SIG-M5 treated with dmso at 0.1 percent for 504 hours (cell line): ENCODE results near the gene KLC4.
A peak's percentile ranks its signal among the peaks of the same experiment; 100 is the strongest.

ENCODE experiments used
- DNase-seq: peaks from one replicate; lab custom pipeline; 2025; ENCODE audit not compliant: unreplicated experiment; lab: John Stamatoyannopoulos, UW

The KLC4 gene

DNA sequence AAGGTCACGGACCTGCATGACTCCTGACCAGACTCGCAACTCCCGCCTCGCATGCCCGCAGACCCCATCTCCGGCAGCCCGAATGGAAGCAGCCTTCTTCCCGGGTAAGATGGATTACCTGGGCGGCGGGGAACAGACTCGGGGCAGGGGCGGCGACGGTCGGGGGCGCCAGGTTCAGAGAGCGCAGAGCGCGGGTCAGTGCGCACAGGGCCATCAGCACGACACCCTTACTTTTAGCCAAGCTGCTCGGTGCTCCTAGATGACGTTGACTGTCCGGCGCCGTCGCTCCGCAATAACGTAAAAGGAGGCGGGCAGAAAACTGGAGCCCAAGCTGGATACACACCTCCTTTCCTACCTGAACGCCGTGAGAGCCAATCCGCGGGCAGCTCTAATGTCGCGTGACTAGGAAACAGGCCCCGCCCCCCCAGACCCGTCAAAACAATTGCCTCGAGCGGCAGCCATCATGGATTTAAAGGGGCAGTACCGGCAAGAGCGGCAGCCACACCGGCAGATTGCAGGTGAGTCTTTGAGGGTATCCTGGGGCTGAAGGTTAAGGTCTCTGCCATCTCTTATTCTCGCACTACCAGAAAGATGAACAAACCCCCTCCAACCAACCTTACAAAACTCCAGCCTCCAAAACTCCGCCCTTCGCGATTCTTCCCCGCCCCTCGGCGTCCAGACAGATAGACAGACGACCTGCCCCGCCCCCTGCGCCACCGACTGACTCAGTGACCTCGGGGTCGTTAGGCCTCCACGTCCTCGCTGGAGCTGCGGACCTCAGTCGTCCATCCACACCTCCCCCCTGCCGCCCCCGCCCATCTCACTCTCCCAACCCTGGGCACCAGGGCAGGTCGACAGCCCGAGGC is at the start of gene KLC4, which contains the start of gene MRPL2:
TSS of gene KLC4 (plus strand) at position 464 of the 866 bp plus-strand sequence. CDS start 1,705 bp downstream, outside the sequence.
TSS of gene MRPL2 (minus strand) at position 267 of the 866 bp plus-strand sequence. CDS start at position 214, 53 bp downstream.
- DNase-seq, result peak; percentile 99

DNA sequence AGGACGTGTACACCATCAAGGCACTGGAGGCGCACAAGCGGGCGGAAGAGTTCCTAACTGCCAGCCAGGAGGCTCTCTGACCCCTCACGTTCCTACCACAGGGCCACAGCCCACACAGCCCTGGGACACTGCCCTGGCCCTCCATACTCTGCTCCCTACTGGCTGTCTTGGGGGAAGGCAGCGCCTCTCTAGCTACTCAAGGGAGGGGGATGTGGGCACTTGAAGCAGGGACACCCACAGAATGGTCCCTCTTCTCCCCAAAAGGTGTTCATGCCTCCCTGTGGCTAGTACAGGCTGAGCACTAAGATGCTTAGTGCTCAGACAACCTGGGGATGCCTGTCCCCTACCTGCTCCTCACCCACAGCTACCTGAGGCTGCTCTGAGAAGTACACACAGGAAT is 48.2 kb upstream of the KLC4 start:
- DNase-seq, result no peak

DNA sequence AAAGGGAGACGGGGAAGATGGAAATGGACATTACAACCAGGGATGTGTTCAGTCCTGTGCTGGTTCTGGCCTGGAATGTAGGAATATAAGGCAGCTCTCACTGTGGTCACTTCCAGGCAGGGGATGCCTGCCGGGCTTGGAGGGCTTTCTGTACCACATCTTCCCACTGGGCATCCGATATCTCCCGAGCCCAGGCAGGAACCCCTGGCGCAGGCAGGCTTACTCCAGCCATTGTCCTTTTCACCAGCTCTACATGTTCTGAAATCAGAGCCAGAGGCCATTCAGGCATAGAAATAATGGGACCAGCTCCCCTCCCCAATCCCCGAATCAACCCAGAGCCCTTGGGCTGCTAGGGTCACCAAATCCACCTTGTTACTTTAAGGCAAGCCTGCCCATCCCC is 47.1 kb upstream of the KLC4 start:
- no peak for DNase-seq

DNA sequence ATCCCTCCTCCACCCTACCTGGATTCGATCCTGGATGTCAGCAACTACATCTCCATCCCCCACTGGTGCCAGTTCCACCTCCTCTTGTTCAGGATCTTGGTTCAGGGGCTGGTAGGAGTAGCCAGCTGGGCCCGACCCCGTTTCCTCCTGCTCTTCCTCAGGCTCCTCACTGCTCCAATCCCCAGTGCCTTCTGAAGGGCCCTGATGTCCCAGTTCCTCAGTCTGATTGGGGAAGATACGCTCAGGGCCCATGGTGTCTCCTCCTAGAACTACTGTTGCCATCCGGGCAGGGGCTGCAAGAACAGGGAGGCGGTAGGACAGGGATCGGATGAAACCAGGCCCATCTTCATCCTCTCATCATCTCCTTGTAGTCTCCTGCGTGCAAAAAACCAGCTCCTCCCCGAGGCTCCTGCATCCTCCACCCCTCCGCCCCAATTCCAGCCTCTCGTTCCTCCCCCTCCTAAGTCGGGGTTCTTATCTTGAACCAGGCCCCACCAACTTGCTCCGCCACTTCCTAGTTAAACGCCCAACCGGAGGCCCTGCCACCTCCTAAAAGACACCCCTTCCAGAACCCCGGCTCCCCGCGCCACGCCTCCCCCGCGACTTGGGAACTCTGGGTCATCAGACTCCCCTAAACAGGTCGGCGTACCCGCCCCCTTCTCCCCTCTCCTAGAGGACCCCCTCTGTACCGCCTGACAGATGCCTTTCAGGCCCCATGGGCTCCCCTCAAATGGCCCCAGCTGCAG is 46.2 kb upstream of the KLC4 start:
- peak; percentile 41 for DNase-seq

DNA sequence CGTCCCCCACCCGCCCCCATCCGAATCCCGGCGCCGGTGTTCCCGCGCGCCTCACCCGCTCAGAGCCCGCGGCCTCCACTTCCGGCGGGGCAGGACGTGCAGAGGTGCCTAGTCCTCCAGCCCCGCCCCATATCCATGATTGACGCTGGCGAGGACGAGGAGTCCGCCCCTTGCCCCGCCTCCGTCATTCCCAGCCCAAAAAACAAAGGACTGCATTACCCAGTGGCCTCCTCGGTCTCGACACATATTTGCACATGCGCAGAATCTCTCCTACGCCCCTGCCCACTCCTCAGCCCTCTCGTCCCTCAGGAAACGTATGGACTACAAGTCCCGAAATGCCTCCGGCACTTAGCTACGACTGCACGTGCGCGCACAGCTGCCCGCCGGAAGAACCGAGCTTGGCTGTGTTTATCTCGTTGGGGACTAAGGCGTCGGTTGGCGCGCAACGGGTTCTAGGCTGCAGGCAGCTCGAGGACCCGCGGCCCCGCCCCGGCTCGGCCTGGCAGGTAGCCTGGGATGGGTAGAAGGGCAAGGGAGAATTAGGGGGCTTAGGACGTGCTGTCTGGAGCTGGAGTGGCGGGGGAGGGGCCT is 45.5 kb upstream of the KLC4 start, which contains the start of the genes KLHDC3 and MEA1:
TSS of gene KLHDC3 (plus strand) at position 407 of the 591 bp plus-strand sequence. CDS start 2,944 bp downstream, outside the sequence.
TSS of gene MEA1 (minus strand) at position 104 of the 591 bp plus-strand sequence. CDS start 133 bp downstream, outside the sequence.
- peak; percentile 99 for DNase-seq

DNA sequence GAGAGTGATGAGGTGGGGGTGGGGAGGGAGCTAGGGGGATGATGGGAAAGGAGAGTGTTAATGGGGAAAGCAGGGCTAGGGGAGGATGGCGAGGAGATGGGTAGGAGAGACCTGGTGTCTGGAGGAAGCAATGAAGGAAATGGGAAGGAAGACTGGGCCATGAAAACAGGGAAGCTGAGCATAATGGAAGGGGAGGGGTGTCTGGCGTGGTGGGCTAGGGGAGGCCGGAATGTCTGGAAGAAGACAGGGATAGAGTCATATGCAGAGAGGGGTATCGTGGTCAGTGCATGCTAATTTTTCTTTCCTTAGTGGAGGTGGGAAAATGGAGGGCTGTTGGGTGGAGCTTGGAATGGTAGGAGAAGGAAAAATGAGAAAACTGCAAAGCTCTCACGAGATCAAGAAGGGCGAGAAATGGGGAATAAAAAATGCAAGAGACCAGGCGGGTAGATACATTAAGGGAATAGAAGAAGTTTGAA is 45.0 kb upstream of the KLC4 start:
- no peak for DNase-seq

DNA sequence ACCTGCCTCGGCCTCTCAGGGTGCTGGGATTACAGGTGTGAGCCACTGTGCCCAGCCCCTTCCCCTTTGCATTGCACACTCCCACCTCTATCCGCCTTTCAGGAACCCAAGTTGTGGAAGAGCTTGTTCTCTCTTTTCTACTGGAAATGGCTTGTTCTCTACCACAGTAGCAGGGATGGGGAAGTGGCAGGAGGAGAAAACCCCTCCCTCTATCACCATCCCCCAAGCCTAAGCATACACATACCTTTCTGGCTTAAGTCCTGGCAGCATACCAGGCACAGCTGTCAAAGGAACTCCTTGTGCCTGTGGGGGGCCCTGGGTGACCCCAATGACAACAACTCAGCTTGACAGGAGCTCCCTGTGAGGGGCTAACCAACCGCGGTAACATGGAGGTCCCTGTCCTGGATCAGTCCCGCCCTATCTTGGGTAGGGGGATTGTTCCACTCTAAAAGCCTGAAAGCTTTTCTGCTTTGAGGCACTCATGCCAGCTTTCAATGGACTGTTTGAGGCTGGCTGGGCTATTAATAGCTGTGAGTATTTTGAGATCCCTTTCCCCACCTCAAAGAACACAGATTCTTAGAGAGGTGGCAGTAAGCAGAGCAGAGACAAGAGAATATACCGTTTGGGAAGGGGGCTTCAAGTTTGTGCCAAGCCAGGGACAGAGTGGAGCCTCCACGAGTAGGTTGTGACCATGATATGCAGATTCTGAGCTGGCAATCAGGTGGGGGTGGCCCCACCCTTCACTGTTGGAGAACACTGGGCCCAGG is 43.1 kb upstream of the KLC4 start:
- DNase-seq, result no peak

DNA sequence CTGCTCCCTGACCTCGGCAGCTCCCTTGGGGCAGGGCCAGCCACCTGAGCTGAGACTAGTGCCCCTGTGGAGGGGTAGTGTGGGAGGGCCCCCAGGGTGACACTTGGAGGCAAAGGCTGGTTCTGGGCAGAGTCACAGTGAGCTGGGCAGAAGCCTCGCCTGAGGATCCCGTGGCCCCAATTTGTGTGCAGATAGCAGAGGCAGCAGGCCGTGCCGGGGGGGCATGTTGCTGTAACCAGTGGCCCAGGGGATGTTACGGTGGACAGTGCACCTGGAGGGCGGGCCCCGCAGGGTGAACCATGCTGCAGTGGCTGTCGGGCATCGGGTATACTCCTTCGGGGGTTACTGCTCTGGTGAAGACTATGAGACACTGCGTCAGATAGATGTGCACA is 42.5 kb upstream of the KLC4 start:
- no peak for DNase-seq

DNA sequence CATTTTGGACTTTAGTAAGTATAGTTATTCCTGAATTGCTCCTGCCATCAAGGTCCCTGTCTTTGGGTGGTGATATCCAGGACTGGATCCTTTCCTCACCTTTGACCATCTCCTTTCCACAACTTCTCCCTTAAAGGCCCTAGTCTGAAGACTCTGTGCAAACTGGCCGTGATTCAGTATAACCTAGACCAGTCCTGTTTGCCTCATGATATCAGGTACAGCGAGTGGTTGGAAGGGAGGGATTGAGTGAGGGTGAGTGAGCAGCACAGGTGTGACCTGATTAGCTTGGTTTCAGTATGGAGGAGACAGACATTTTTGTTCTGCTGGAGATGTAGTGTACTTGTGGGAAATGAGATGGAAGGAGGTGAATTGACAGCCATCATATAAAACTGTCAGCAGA is 40.3 kb upstream of the KLC4 start:
- DNase-seq, result no peak

DNA sequence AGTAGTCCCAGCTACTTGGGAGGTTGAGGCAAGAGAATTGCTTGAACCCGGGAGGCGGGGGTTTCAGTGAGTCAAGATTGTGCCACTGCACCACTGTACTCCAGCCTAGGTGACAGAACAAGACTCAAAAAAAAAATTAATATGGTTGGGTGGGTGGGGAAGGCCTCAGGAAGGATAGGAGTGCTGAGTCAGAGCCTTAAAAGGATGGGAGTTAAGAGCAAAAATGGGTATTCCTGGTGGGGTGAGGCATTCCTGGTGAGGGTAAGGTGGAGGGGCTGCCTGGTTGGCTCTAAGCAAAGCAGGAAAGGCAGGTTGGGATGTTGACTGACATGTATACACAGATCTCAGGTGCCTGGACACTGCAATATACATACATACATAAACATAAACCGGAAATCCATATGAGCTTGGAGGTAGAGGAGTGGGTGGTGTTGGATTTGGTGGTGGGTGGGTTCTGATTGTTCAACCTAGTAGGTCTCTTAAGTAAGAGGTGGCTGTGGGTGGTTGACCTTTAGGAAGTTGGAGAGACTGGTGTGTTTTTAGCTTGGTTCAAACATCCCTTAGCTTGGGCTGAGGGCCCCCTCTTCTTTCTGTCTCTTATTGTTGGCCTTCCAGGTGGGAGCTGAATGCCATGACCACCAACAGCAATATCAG is 39.3 kb upstream of the KLC4 start:
- no peak for DNase-seq

DNA sequence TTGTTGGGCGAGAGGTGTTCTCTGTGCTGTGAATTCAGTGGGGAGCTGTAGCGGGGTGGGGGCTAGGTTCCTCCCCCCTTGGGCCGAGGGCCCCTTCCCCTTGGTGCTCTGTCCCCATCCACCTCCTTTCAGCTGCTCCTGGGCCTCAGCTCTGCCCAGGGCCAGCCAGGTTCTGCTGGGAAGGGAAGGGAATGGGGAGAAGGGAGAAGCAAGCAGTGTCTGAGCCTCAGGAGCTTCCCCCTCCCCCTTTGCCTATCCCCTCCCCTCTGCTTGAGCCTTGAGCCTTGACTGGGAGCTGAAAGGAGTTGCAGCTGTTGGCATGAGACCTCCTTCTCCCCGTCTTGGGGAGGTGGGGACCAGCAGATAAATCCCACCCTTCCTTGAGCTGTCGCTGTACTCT is 38.6 kb upstream of the KLC4 start:
- DNase-seq, result no peak

DNA sequence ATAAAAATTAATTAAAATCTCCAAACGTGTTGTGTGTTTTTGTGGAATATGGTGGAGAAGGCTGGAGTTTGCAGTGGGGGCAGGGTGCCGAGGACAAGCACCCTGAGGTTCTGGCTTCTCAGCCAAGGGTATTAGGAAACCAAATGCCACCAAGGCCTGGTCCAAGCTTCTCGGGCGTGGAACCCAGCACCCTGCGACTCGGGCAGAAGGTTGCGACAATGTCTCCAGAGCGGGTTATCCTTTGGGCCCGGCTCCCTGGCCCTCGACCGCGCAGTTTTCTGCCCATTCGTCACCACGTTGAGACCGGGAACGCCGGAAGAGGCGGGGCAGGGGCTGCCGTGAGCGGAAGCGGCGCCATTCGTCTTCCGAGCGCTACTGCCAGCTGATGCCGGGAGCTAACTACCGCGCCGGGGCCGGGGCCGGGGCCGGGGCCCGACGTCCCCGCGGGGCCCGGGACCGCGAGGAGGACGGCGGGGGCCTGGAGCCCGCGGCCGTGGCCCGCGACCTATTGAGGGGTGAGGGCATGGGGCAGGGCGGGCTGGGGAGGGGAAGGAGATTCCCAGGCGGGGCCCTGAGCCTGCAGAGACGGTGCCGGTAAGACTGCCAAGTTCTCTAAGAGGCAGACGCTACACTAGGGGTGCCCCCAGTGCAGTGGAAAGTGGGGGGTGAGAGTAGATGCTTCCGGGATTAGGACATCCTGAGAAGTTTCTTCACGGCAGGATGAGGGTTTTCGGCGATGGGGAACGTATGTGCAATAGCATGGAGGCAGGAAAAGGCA is 38.0 kb upstream of the KLC4 start, which contains the start of gene RRP36:
TSS of gene RRP36 (plus strand) at position 354 of the 778 bp plus-strand sequence. CDS start at position 386, 32 bp downstream.
- DNase-seq, result peak; percentile 46

DNA sequence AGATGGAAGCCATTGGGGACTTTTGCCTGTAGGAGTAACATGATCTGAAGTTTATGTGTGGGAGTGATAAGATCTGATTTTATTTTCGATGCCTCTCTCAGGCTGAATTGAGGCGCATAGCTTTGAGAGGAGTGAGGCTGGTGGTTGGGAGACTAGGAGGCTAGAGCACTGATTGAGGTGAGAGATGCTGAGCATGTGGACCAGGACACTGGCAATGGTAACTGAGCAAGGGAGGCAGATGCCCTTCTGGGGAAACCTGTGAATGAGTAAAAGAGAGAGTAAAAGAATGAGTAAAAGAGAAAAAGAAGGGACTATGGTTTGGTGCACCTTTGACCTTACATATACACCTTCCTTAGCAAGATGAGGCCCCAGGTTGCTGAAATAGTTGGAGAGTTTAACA is 35.0 kb upstream of the KLC4 start:
- no peak for DNase-seq

DNA sequence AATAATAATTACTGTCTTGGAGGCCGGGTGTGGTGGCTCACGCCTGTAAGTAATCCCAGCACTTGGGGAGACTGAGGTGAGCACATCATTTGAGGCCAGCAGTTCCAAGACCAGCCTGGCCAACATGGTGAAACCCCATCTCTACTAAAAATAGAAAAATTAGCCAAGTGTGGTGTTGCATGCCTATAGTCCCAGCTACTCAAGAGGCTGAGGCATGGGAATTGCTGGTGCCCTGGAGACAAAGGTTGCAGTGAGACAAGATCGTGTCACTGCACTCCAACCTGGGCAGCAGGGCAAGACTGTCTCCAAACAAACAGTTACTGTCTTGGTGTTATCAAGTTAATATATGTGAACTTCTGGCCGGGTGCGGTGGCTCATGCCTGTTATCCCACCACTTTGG is 33.1 kb upstream of the KLC4 start:
- no peak for DNase-seq

DNA sequence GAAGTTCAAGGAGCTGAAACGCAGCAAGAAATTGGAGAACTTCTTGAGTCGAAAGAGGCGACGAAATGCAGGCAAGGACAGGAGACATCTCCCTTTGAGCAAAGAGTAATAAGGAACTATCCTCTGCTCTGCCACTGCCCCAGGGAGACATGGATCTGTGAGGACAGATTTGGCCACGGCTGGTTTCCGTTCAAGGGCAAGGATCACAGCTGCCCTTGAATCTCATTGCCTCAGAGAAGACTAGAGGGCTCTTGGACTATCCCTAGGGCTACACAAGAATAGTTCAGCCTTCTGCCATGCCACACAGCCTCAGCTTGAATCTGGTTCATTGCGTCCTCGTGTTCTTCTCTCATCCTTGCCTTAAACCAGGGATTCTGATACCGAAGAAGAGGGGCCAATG is 30.3 kb upstream of the KLC4 start:
- no peak for DNase-seq

DNA sequence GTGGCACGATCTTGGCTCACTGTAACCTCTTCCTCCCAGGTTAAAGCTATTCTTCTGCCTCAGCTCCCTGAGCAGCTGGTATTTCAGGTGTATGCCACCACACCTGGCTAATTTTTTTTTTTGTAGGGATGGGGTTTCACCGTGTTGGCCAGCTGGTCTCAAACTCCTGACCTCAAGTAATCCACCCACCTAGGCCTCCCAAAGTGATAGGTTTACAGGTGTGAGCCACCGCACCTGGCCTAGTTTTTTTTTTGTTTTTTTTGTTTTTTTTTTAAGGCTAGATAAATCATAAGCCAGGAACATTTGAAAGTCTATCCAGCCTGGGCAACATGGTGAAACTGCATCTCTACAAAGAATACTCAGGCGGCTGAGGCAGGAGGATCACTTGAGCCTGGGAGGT is 27.1 kb upstream of the KLC4 start:
- no peak for DNase-seq

DNA sequence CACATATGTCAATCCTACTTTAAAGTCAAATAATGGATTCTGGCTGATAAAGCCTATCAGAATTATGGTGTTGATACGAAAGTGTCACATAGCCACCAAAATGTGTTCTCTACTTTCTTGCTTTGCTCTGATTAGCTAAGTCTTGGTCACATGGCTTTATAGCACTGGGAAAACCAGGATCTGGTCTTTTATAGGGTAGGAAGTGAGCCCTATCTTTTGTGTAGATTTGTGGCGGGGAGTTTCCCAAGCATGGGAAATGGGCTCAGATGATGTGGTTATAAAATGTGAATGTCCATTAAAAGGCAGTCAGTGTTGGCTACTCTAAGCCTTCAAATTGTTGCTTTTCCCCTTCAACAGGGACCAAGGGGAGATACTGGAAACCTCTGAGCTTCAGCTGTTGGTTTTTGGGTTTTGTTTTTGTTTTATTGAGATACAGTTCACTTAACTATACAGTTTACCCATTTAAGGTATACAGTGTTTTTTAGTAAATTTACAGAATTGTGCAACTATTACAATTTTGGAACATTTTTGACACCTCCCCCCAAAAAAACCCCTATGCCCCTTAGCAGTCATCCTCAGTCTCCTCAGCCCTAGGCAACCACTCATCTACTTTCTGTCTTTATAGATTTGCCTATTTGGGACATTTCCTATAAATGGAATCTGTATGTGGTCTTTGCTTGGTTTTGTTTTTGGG is 25.8 kb upstream of the KLC4 start:
- DNase-seq, result no peak

DNA sequence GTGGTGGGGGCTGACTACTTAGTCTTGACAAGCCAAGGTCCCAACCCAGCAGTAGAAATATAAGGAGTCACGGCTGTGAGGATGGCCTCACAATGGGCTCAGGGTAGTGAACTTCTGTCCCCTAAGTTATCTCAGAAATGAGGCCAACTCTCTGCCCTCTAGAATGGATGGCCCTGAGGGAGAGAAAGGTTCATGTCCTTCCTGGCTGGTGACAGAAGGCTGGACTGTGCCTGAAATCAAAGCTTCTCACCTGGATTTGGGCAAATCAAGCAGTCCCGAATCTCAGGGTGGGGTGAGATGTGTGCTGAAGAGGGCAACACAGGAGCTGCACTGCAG is 25.3 kb upstream of the KLC4 start:
- no peak for DNase-seq
